SK-N-SH treated with all-trans-retinoic acid at 6 μM for 48 hours (cell line): Measurements from ENCODE around the gene GPX4.
A peak's percentile ranks its signal among the peaks of the same experiment; 100 is the strongest.

Experiments
- ATAC-seq: fragments of 200-7000 bp; cut with Tn5 transposase; 3 replicates; pipeline ENCODE4 v1.9.1; 2020; ENCODE audit warnings: mild to moderate bottlenecking, moderate library complexity
- ARNTL ChIP-seq: fragments of 450-650 bp; formaldehyde crosslinking; IDR thresholded peaks from 2 replicates; pipeline ENCODE4 v1.5.0; 2020; ENCODE audit warnings: low read depth, mild to moderate bottlenecking, moderate library complexity, borderline replicate concordance
- BACH2 ChIP-seq: fragments of 250-450 bp; sonication (Bioruptor Pico); IDR thresholded peaks from 2 replicates; pipeline ENCODE4 v1.9.0; 2021; ENCODE audit warnings: mild to moderate bottlenecking, borderline replicate concordance
- CREB5 ChIP-seq: fragments of 250-450 bp; sonication (Bioruptor Pico); IDR thresholded peaks from 2 replicates; pipeline ENCODE4 v1.5.1; 2020; ENCODE audit warnings: low read depth, mild to moderate bottlenecking, moderate library complexity
- CSDC2 ChIP-seq: fragments of 250-450 bp; sonication (Bioruptor Pico); IDR thresholded peaks from 2 replicates; pipeline ENCODE4 v1.5.0; 2020; ENCODE audit warnings: mild to moderate bottlenecking, moderate library complexity
- ESRRG ChIP-seq: fragments of 250-450 bp; sonication (Bioruptor Pico); IDR thresholded peaks from 2 replicates; pipeline ENCODE4 v1.6.1; 2021; ENCODE audit warnings: mild to moderate bottlenecking
- GLIS3 ChIP-seq: fragments of 250-450 bp; sonication (Bioruptor Pico); IDR thresholded peaks from 2 replicates; pipeline ENCODE4 v1.5.0; 2020; ENCODE audit warnings: mild to moderate bottlenecking, moderate library complexity
- ISL1 ChIP-seq: fragments of 250-450 bp; sonication (Bioruptor Pico); IDR thresholded peaks from 2 replicates; pipeline ENCODE4 v2.1.2; 2022; ENCODE audit warnings: mild to moderate bottlenecking, moderate library complexity
- OSR1 ChIP-seq: fragments of 250-450 bp; sonication (Bioruptor Pico); IDR thresholded peaks from 2 replicates; pipeline ENCODE4 v1.8.0; 2022; ENCODE audit warnings: moderate library complexity, mild to moderate bottlenecking, inconsistent platforms
- PATZ1 ChIP-seq: fragments of 250-450 bp; sonication (Bioruptor Pico); IDR thresholded peaks from 2 replicates; pipeline ENCODE4 v1.8.0; 2020; ENCODE audit warnings: mild to moderate bottlenecking, moderate library complexity, borderline replicate concordance
- POU6F1 ChIP-seq: fragments of 250-450 bp; sonication (Bioruptor Pico); IDR thresholded peaks from 2 replicates; pipeline ENCODE4 v1.8.0; 2021; ENCODE audit warnings: low read depth, mild to moderate bottlenecking, moderate library complexity, borderline replicate concordance
- PPARA ChIP-seq: fragments of 250-450 bp; sonication (Bioruptor Pico); IDR thresholded peaks from 2 replicates; pipeline ENCODE4 v1.5.0; 2020; ENCODE audit warnings: mild to moderate bottlenecking, borderline replicate concordance
- RARB ChIP-seq: fragments of 250-450 bp; sonication (Bioruptor Pico); IDR thresholded peaks from 2 replicates; pipeline ENCODE4 v1.8.0; 2021; ENCODE audit warnings: mild to moderate bottlenecking, moderate library complexity
- TCF4 ChIP-seq: fragments of 250-450 bp; sonication (Bioruptor Pico); IDR thresholded peaks from 2 replicates; pipeline ENCODE4 v1.8.0; 2021; ENCODE audit warnings: mild to moderate bottlenecking, moderate library complexity, borderline replicate concordance
- TOX ChIP-seq: fragments of 250-450 bp; sonication (Bioruptor Pico); IDR thresholded peaks from 2 replicates; pipeline ENCODE4 v1.8.0; 2021; ENCODE audit warnings: mild to moderate bottlenecking, moderate library complexity, borderline replicate concordance
- ZC3H10 ChIP-seq: fragments of 250-450 bp; sonication (Bioruptor Pico); IDR thresholded peaks from 2 replicates; pipeline ENCODE4 v1.5.1; 2021; ENCODE audit warnings: mild to moderate bottlenecking, moderate library complexity
- ZNF565 ChIP-seq: fragments of 450-650 bp; formaldehyde crosslinking; conservative IDR thresholded peaks from 2 replicates; pipeline ENCODE4 v1.5.0; 2020; ENCODE audit warnings: low read depth, mild to moderate bottlenecking, moderate library complexity
- ZNF70 ChIP-seq: fragments of 450-650 bp; formaldehyde crosslinking; IDR thresholded peaks from 2 replicates; pipeline ENCODE4 v1.5.0; 2020; ENCODE audit warnings: mild to moderate bottlenecking, moderate library complexity
- ZNF8 ChIP-seq: fragments of 450-650 bp; formaldehyde crosslinking; IDR thresholded peaks from 2 replicates; pipeline ENCODE4 v1.5.0; 2020; ENCODE audit warnings: mild to moderate bottlenecking, moderate library complexity

The GPX4 gene

GRCh38 chr19:1082928-1083816, 20.6 kb upstream of the GPX4 start:
- no peak for ATAC-seq
- TF ChIP-seq ZNF8 (CRISPR knock-in tag), result no peak
- TF ChIP-seq PATZ1 (CRISPR knock-in tag), result no peak
- no peak for TF ChIP-seq BACH2 (CRISPR knock-in tag)
- no peak for TF ChIP-seq TCF4 (CRISPR knock-in tag)
- no peak for TF ChIP-seq PPARA
- no peak for TF ChIP-seq ZC3H10 (CRISPR knock-in tag)
- no peak for TF ChIP-seq ARNTL (CRISPR knock-in tag)
- no peak for TF ChIP-seq GLIS3 (CRISPR knock-in tag)
- TF ChIP-seq OSR1 (CRISPR knock-in tag), result no peak

- no peak for ATAC-seq
- TF ChIP-seq ZNF70 (CRISPR knock-in tag) (no peak), RARB (CRISPR knock-in tag) (no peak), TCF4 (CRISPR knock-in tag) (no peak), OSR1 (CRISPR knock-in tag) (no peak), ZNF8 (CRISPR knock-in tag) (no peak), ESRRG (CRISPR knock-in tag) (no peak), CSDC2 (CRISPR knock-in tag) (no peak), ZNF565 (CRISPR knock-in tag) (no peak), BACH2 (CRISPR knock-in tag) (no peak)
Observed at GRCh38 chr19:1084024-1084868, 19.5 kb upstream of the GPX4 start.

- 0 out of 2 replicates have a peak, but pooled peaks have one; percentile 12 for TF ChIP-seq TOX (CRISPR knock-in tag)
- no peak for TF ChIP-seq CREB5 (CRISPR knock-in tag)
- ATAC-seq, result no peak
Observed at GRCh38 chr19:1085053-1085658, 18.6 kb upstream of the GPX4 start.

GRCh38 chr19:1085676-1086442, 17.9 kb upstream of the GPX4 start:
- no peak for ATAC-seq
- TF ChIP-seq CSDC2 (CRISPR knock-in tag) (no peak), POU6F1 (no peak), RARB (CRISPR knock-in tag) (no peak), PPARA (no peak), ISL1 (no peak), GLIS3 (CRISPR knock-in tag) (no peak), PATZ1 (CRISPR knock-in tag) (no peak), ESRRG (CRISPR knock-in tag) (no peak), ZNF565 (CRISPR knock-in tag) (no peak)
